HCT116 (cell line): ENCODE results near the gene ST6GALNAC5. TPM values are rescaled to one million over a fixed set of nuclear protein-coding genes. Genes with fewer than 3 reads are reported as not detected.

Experiments used
- ATAC-seq: fragments of 200-7000 bp; cut with Tn5 transposase; 2 replicates; pipeline ENCODE4 v1.9.1; 2020; ENCODE audit warnings: mild to moderate bottlenecking, moderate library complexity
- BruUV-seq: library from RNA; stranded (reverse); fragments of 400-500 nt; replicated peaks from 2 replicates; lab custom pipeline; 2021; lab: Mats Ljungman, UMichigan
- CTCF ChIA-PET: fragments of 300-600 bp; sonication (Branson Sonifier 250); formaldehyde crosslinking; loops from one replicate; lab custom pipeline; 2021; ENCODE audit warnings: antibody characterized with exemption; lab: Charles Lee
- POLR2A ChIA-PET: fragments of 300-600, 350-600 bp; sonication (Branson Sonifier 250); formaldehyde crosslinking; loops from one replicate; lab custom pipeline; 2021; ENCODE audit warnings: antibody characterized with exemption; lab: Charles Lee
- RAD21 ChIA-PET, 2 experiments: fragments of 300-600 bp; sonication (Branson Sonifier 250); formaldehyde crosslinking; loops; one replicate each; lab custom pipeline; 2023; ENCODE audit warnings: low total read pairs in 2 of 2; ENCODE audit not compliant: uncharacterized antibody in 2 of 2, unreplicated experiment in 2 of 2, low non-redundant PET in 1 of 2; lab: Charles Lee
- DNase-seq: peaks from one replicate; pipeline ENCODE4 v3.0.0-alpha.2; 2010; ENCODE audit warnings: low read depth, low spot score
- H2AFZ ChIP-seq: fragments of 200-600 bp; shearing (Covaris generic), sonication (generic); 2 replicates; pipeline ENCODE4 v1.6.1; 2017; ENCODE audit warnings: low read depth, mixed run types, mixed read lengths, antibody characterized with exemption, low read length; ENCODE audit not compliant: poor library complexity, severe bottlenecking
- H3K27ac ChIP-seq: 2 replicates; pipeline ENCODE4 v1.5.1; 2012; ENCODE audit warnings: low read depth, low read length
- H3K27me3 ChIP-seq: fragments of 200-600 bp; sonication (generic); 2 replicates; pipeline ENCODE4 v1.6.1; 2016; ENCODE audit warnings: mixed run types, low read length, mixed read lengths; ENCODE audit not compliant: insufficient read depth
- H3K36me3 ChIP-seq, 2 experiments: fragments of 200-500 bp in 1 of 2; fragments of 200-600 bp in 1 of 2; sonication (Bioruptor generic) in 1 of 2; sonication (generic) in 1 of 2; 2 replicates each; pipeline versions ENCODE4 v1.5.1 to v1.6.1; 2014 to 2016; ENCODE audit warnings: low read length in 2 of 2, inconsistent platforms in 1 of 2, mixed read lengths in 1 of 2, mixed run types in 1 of 2; ENCODE audit not compliant: insufficient read depth in 2 of 2, control insufficient read depth in 1 of 2
- H3K4me1 ChIP-seq, 2 experiments: fragments of 200-600 bp in 1 of 2; sonication (generic) in 1 of 2; 2 replicates each; pipeline versions ENCODE4 v1.5.1 to v1.6.1; 2012 to 2017; ENCODE audit warnings: low read length in 2 of 2, inconsistent platforms in 1 of 2, mild to moderate bottlenecking in 1 of 2, mixed read lengths in 1 of 2, mixed run types in 1 of 2, moderate library complexity in 1 of 2; ENCODE audit not compliant: insufficient read depth in 2 of 2, control insufficient read depth in 1 of 2
- H3K4me2 ChIP-seq: fragments of 200-600 bp; sonication (generic); 2 replicates; pipeline ENCODE4 v1.6.1; 2017; ENCODE audit warnings: mixed run types, low read length, mixed read lengths
- H3K4me3 ChIP-seq, 2 experiments: fragments of 200-600 bp in 1 of 2; sonication (generic) in 1 of 2; replicated peaks in 1 of 2; 2 replicates each; pipeline ENCODE4 v1.5.1; 2011 to 2016; ENCODE audit warnings: low read length in 2 of 2, control low read depth in 1 of 2, low read depth in 1 of 2, mild to moderate bottlenecking in 1 of 2, mixed read lengths in 1 of 2, mixed run types in 1 of 2
- H3K79me2 ChIP-seq: fragments of 200-600 bp; sonication (generic); 2 replicates; pipeline ENCODE4 v1.6.1; 2017; ENCODE audit warnings: mild to moderate bottlenecking, mixed run types, low read length, moderate library complexity, mixed read lengths; ENCODE audit not compliant: insufficient read depth
- H3K9ac ChIP-seq: fragments of 200-600 bp; sonication (generic); 2 replicates; pipeline ENCODE4 v1.6.1; 2016; ENCODE audit warnings: low read length, mixed read lengths
- H3K9me2 ChIP-seq: fragments of 200-600 bp; sonication (generic), shearing (Covaris generic); 2 replicates; pipeline ENCODE4 v1.6.1; 2017; ENCODE audit warnings: mixed run types, mild to moderate bottlenecking, moderate library complexity; ENCODE audit not compliant: insufficient read depth
- H3K9me3 ChIP-seq, 2 experiments: fragments of 200-500 bp in 1 of 2; fragments of 200-600 bp in 1 of 2; sonication (Bioruptor generic) in 1 of 2; sonication (generic) in 1 of 2; 2 replicates each; pipeline ENCODE4 v1.6.1; 2014 to 2017; ENCODE audit warnings: low read length in 2 of 2, mixed read lengths in 2 of 2, inconsistent platforms in 1 of 2, low read depth in 1 of 2, mild to moderate bottlenecking in 1 of 2, mixed run types in 1 of 2, moderate library complexity in 1 of 2; ENCODE audit not compliant: control insufficient read depth in 1 of 2, insufficient read depth in 1 of 2
- H4K20me1 ChIP-seq: fragments of 200-600 bp; sonication (generic), shearing (Covaris generic); 2 replicates; pipeline ENCODE4 v1.6.1; 2017; ENCODE audit warnings: mixed run types, mild to moderate bottlenecking, moderate library complexity; ENCODE audit not compliant: insufficient read depth
- CBX3 ChIP-seq: IDR thresholded peaks from 2 replicates; pipeline ENCODE4 v1.6.1; 2012; ENCODE audit warnings: low read depth
- CEBPB ChIP-seq: IDR thresholded peaks from 2 replicates; pipeline ENCODE4 v1.6.1; 2012; ENCODE audit warnings: low read depth
- ELF1 ChIP-seq: IDR thresholded peaks from 2 replicates; pipeline ENCODE4 v1.6.1; 2012; ENCODE audit warnings: low read depth, borderline replicate concordance
- EZH2 ChIP-seq: fragments of 200-600 bp; sonication (generic); IDR thresholded peaks from 2 replicates; pipeline ENCODE4 v1.6.1; 2017; ENCODE audit warnings: antibody characterized with exemption, mixed run types
- FOSL1 ChIP-seq: IDR thresholded peaks from 2 replicates; pipeline ENCODE4 v1.6.1; 2012; ENCODE audit warnings: low read depth
- POLR2AphosphoS5 ChIP-seq: IDR thresholded peaks from 2 replicates; pipeline ENCODE4 v1.6.1; 2011; ENCODE audit warnings: mild to moderate bottlenecking, low read depth, low read length, moderate library complexity
- RAD21 ChIP-seq: IDR thresholded peaks from 2 replicates; pipeline ENCODE4 v1.6.1; 2012; ENCODE audit warnings: low read depth, mild to moderate bottlenecking
- SIN3A ChIP-seq: IDR thresholded peaks from 2 replicates; pipeline ENCODE4 v1.6.1; 2012; ENCODE audit warnings: low read depth
- TCF7L2 ChIP-seq: IDR thresholded peaks from 2 replicates; pipeline ENCODE4 v1.7.0; 2011; ENCODE audit warnings: borderline replicate concordance, inconsistent platforms; ENCODE audit not compliant: insufficient read depth, insufficient read length; ENCODE audit errors: extremely low read depth
- YY1 ChIP-seq: IDR thresholded peaks from 2 replicates; pipeline ENCODE4 v1.6.1; 2011; ENCODE audit warnings: low read length, low read depth, moderate library complexity, mild to moderate bottlenecking; ENCODE audit not compliant: insufficient replicate concordance; ENCODE audit errors: extremely low read depth
- ZBTB33 ChIP-seq: IDR thresholded peaks from 2 replicates; pipeline ENCODE4 v1.6.1; 2011; ENCODE audit warnings: mild to moderate bottlenecking, low read length, moderate library complexity; ENCODE audit not compliant: insufficient replicate concordance; ENCODE audit errors: extremely low read depth
- intact Hi-C: fragments of 100-400 bp; cut with micrococcal nuclease; formaldehyde crosslinking; loops from 2 replicates; pipeline ENCODE4 v1.10.0; 2022
- total RNA-seq: library from RNA; stranded (reverse); gene quantifications from one replicate; pipeline ENCODE4 v1.2.1, GENCODE V29; 2021; ENCODE audit not compliant: unreplicated experiment

Gene ST6GALNAC5
- total RNA-seq, 1 experiment from 2014 or later: 1.2 TPM

DNA sequence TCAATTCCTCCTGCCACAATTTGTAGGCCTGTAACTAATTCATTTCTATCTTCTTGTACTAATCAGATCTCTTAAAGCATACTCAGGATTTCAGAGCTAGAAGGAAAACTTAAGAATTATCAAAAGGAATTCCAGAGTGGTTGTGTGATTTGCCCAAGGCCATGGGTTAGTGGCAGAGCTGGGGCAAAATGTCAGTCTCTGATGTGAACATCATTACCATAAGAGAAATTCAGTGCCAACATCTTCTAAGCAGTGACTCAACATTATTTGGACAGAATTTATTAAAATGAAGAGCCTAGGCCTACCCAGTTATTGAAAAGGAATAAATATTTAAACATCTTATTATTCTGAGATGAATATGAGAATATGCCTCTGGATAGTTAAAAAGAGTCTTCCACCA, 14.5 kb downstream of the ST6GALNAC5 start:
- Histone ChIP-seq H3K27me3 (no peaks in the 10 kb centered on the region), H3K9me3 (no peaks in the 10 kb centered on the region), H3K9me2 (no peaks in the 10 kb centered on the region), H3K9ac (no peak overlapping the region), H4K20me1 (no peaks in the 10 kb centered on the region), H3K36me3 (no peaks in the 10 kb centered on the region), H3K79me2 (no peaks in the 10 kb centered on the region), H2AFZ (no peak overlapping the region), H3K4me2 (no peak overlapping the region), H3K4me1 (no peaks in the 10 kb centered on the region), H3K27ac (no peak overlapping the region), H3K4me3 (no peak overlapping the region)
- ATAC-seq (no peak), DNase-seq (no peak)
- RAD21 ChIA-PET: interaction anchor here in 1 of 2 experiments (0.5 kb wide), 1 partner anchor 179 kb away, joined by 3 read pairs; no protein-coding TSS in a partner anchor
- TF ChIP-seq EZH2 (no peak), CEBPB (no peak), YY1 (no peak), CBX3 (no peak), TCF7L2 (no peak), RAD21 (no peak), FOSL1 (no peak), POLR2AphosphoS5 (no peak), ZBTB33 (no peak), ELF1 (no peak), SIN3A (no peak)
- POLR2A ChIA-PET: no interaction called here
- BruUV-seq: no TSS peak
- intact Hi-C loops: no loop called here
- CTCF ChIA-PET: no interaction called here
